HEK293 (cell line): ENCODE results near the gene GTPBP10.

Experiments used
- CTCF ChIA-PET: fragments of 350-600 bp; formaldehyde crosslinking; extraction: SDS; loops from one replicate; lab custom pipeline; 2021; ENCODE audit warnings: antibody characterized with exemption; lab: Yijun Ruan, JAX
- POLR2A ChIA-PET: fragments of 300-600 bp; formaldehyde crosslinking; extraction: SDS; loops from one replicate; lab custom pipeline; 2020; ENCODE audit warnings: antibody characterized with exemption, inconsistent platforms; lab: Yijun Ruan, JAX
- H3K27ac ChIP-seq: fragments of 200-500 bp; sonication (Bioruptor generic); 2 replicates; pipeline ENCODE4 v1.5.1; 2014; ENCODE audit warnings: low read depth, low read length, control low read depth, inconsistent platforms; ENCODE audit errors: extremely low read depth
- H3K36me3 ChIP-seq, 2 experiments: fragments of 200-500 bp in 1 of 2; sonication (Bioruptor generic) in 1 of 2; 1 replicate in 1 of 2; 2 replicates in 1 of 2; pipeline ENCODE4 v1.5.1; 2014 to 2017; ENCODE audit warnings: inconsistent platforms in 2 of 2, low read length in 2 of 2; ENCODE audit not compliant: control insufficient read depth in 2 of 2, insufficient read depth in 1 of 2
- H3K4me1 ChIP-seq: fragments of 200-500 bp; sonication (Bioruptor generic); 2 replicates; pipeline ENCODE4 v1.5.1; 2014; ENCODE audit warnings: mild to moderate bottlenecking, low read length, inconsistent platforms; ENCODE audit not compliant: control insufficient read depth, insufficient read depth
- H3K4me3 ChIP-seq: 2 replicates; pipeline ENCODE4 v1.5.1; 2011; ENCODE audit warnings: low read depth, mild to moderate bottlenecking, control low read depth, low read length, moderate library complexity
- H3K9me3 ChIP-seq: fragments of 200-500 bp; sonication (Bioruptor generic); 2 replicates; pipeline ENCODE4 v1.5.1; 2014; ENCODE audit warnings: low read depth, low read length, inconsistent platforms; ENCODE audit not compliant: control insufficient read depth, insufficient read depth
- ELK4 ChIP-seq: IDR thresholded peaks from 2 replicates; pipeline ENCODE4 v1.6.1; 2011; ENCODE audit warnings: mild to moderate bottlenecking, low read depth, low read length, borderline replicate concordance
- KLF10 ChIP-seq: fragments of 450-650 bp; IDR thresholded peaks from 2 replicates; pipeline ENCODE4 v1.5.1; 2018; ENCODE audit warnings: missing biosample characterization, mild to moderate bottlenecking, missing genetic modification characterization
- PRDM1 ChIP-seq: fragments of 450-650 bp; formaldehyde crosslinking; IDR thresholded peaks from 2 replicates; pipeline ENCODE4; 2016; ENCODE audit warnings: missing biosample characterization, missing genetic modification characterization
- REST ChIP-seq: fragments of 450-650 bp; formaldehyde crosslinking; IDR thresholded peaks from 2 replicates; pipeline ENCODE4 v1.5.1; 2016; ENCODE audit warnings: missing biosample characterization, missing genetic modification characterization
- WT1 ChIP-seq: fragments of 450-650 bp; formaldehyde crosslinking; IDR thresholded peaks from 2 replicates; pipeline ENCODE4 v1.5.1; 2016; ENCODE audit warnings: missing biosample characterization, missing genetic modification characterization
- ZFP37 ChIP-seq: fragments of 450-650 bp; formaldehyde crosslinking; IDR thresholded peaks from 2 replicates; pipeline ENCODE4 v1.5.1; 2016; ENCODE audit warnings: missing biosample characterization, missing genetic modification characterization
- ZNF10 ChIP-seq: fragments of 450-650 bp; formaldehyde crosslinking; IDR thresholded peaks from 2 replicates; pipeline ENCODE4 v1.5.1; 2017; ENCODE audit warnings: missing biosample characterization, missing genetic modification characterization
- ZNF157 ChIP-seq: fragments of 450-650 bp; formaldehyde crosslinking; IDR thresholded peaks from 2 replicates; pipeline ENCODE4 v1.5.1; 2016; ENCODE audit warnings: missing biosample characterization, missing genetic modification characterization
- ZNF169 ChIP-seq: fragments of 450-650 bp; formaldehyde crosslinking; IDR thresholded peaks from 2 replicates; pipeline ENCODE4 v1.5.1; 2016; ENCODE audit warnings: missing biosample characterization, missing genetic modification characterization
- ZNF211 ChIP-seq: fragments of 450-650 bp; formaldehyde crosslinking; IDR thresholded peaks from 2 replicates; pipeline ENCODE4 v1.5.1; 2016; ENCODE audit warnings: low read depth, missing biosample characterization, missing genetic modification characterization
- ZNF560 ChIP-seq: fragments of 450-650 bp; formaldehyde crosslinking; IDR thresholded peaks from 2 replicates; pipeline ENCODE4 v1.5.1; 2017; ENCODE audit warnings: missing biosample characterization, missing genetic modification characterization, borderline replicate concordance
- ZNF585B ChIP-seq: fragments of 450-650 bp; formaldehyde crosslinking; IDR thresholded peaks from 2 replicates; pipeline ENCODE4 v1.5.1; 2016; ENCODE audit warnings: missing biosample characterization, missing genetic modification characterization
- ZNF600 ChIP-seq: fragments of 450-650 bp; formaldehyde crosslinking; IDR thresholded peaks from 2 replicates; pipeline ENCODE4 v1.5.1; 2016; ENCODE audit warnings: missing biosample characterization, missing genetic modification characterization
- ZNF670 ChIP-seq: fragments of 450-650 bp; formaldehyde crosslinking; IDR thresholded peaks from 2 replicates; pipeline ENCODE4 v1.5.1; 2016; ENCODE audit warnings: missing biosample characterization, missing genetic modification characterization, low read depth
- ZNF701 ChIP-seq: fragments of 450-650 bp; formaldehyde crosslinking; IDR thresholded peaks from 2 replicates; pipeline ENCODE4 v1.5.1; 2016; ENCODE audit warnings: missing biosample characterization, missing genetic modification characterization
- TF ChIP-seq, protein P1 (sequence below): fragments of 450-650 bp; formaldehyde crosslinking; IDR thresholded peaks from 2 replicates; pipeline ENCODE4 v1.5.1; 2016; ENCODE audit warnings: missing biosample characterization, missing genetic modification characterization

Gene GTPBP10

GRCh38 chr7:90432752-90433151 lies 86.2 kb downstream of the GTPBP10 start:
- H3K36me3 ChIP-seq, result no peaks in the 10 kb centered on the region
- TF ChIP-seq REST (tag by site-specific recombination) (no peak), ZNF10 (no peak), ZNF670 (no peak), ZNF169 (tag by site-specific recombination) (no peak), ELK4 (no peak), ZNF701 (no peak), ZNF585B (no peak), ZFP37 (tag by site-specific recombination) (no peak), WT1 (tag by site-specific recombination) (no peak), ZNF600 (no peak), PRDM1 (tag by site-specific recombination) (no peak), ZNF157 (no peak)
- TF ChIP-seq, protein P1, sequence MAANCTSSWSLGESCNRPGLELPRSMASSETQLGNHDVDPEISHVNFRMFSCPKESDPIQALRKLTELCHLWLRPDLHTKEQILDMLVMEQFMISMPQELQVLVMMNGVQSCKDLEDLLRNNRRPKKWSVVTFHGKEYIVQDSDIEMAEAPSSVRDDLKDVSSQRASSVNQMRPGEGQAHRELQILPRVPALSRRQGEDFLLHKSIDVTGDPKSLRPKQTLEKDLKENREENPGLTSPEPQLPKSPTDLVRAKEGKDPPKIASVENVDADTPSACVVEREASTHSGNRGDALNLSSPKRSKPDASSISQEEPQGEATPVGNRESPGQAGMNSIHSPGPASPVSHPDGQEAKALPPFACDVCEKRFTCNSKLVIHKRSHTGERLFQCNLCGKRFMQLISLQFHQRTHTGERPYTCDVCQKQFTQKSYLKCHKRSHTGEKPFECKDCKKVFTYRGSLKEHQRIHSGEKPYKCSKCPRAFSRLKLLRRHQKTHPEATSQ (tag by site-specific recombination), result no peak
- TF ChIP-seq, all 188 proteins: peak for 0
- ChIA-PET CTCF (interaction anchor here (1.5 to 2.2 kb wide), 2 partner anchors 22 to 196 kb away, joined by 5 to 6 read pairs; no protein-coding TSS in a partner anchor), POLR2A (no interaction called here)
- Histone ChIP-seq H3K4me3 (no peak overlapping the region), H3K9me3 (no peaks in the 10 kb centered on the region), H3K27ac (no peak overlapping the region), H3K4me1 (no peaks in the 10 kb centered on the region)

- CTCF ChIA-PET, result interaction anchor here (0.6 to 2.2 kb wide), 6 partner anchors 12 to 1394 kb away, joined by 3 to 6 read pairs (median 4); no protein-coding TSS in a partner anchor
- H3K4me1 ChIP-seq, result no peaks in the 10 kb centered on the region
- no peaks in the 10 kb centered on the region for H3K9me3 ChIP-seq
- TF ChIP-seq KLF10 (tag by site-specific recombination) (no peak), ZNF560 (tag by site-specific recombination) (no peak), ZNF701 (no peak), ZNF211 (tag by site-specific recombination) (no peak)
- TF ChIP-seq, all 188 proteins: peak for 0
- Histone ChIP-seq H3K36me3 (no peaks in the 10 kb centered on the region), H3K27ac (no peak overlapping the region), H3K4me3 (no peak overlapping the region)
- POLR2A ChIA-PET, result no interaction called here
Observed at GRCh38 chr7:90433221-90433620, 86.7 kb downstream of the GTPBP10 start.
